ENCODE data around the gene SLC35A5.

SLC35A5 gene

DNA sequence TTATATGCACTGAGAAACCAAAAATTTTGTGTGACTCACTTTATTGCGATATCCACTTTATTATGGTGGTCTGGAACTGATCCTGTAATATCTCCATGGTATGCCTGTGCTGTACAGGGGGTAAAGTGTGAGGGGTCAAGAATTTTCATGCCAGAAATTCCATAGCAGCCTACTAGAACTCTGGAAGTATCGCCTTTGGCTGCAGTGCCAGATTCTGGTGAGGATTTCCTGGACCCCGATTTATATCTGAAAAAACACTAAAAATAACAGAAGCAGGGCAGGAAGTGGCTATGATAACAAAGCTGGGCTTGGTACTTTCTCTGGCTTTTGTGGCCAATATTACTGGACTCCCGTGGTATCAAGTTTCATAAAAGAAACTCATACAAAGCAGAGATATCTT, 42.7 kb downstream of the SLC35A5 start:
- 95% methylated on average over 4 of the region's 4 CpGs for WGBS

DNA sequence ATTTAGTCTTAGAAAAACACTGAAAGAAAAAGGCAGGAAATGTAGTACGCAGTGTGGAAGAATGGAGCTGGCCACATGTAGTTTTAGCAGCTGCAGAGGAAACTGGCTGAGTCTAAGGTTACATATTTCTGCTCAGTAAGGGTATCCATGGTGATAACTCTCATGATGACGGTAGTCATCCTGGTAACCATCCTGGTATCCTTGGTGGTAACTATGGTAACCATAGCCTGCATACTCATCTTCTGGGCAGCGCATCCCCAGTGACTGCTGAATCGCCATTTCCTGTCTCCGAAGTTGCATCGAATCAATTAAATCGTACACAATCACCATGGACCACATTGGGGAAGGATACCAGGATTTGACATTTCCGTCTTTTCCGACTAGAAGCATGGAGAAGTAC, 43.4 kb downstream of the SLC35A5 start:
- Histone ChIP-seq H3K27me3 (ENCODE audit: insufficient read depth, low read length) (no peaks in the 10 kb centered on the region), H3K4me1 (ENCODE audit: insufficient read depth, low read length) (peaks cover 11% of the 10 kb centered on the region; the same call in 1 of the 2 replicates), H3K27ac (ENCODE audit: low read depth, low read length) (no peak overlapping the region), H3K4me3 (ENCODE audit: low read length) (no peak overlapping the region), H3K9ac (ENCODE audit: low read depth, low read length) (no peak overlapping the region), H3K9me3 (ENCODE audit: insufficient read depth, low read depth, low read length) (no peaks in the 10 kb centered on the region), H3K36me3 (ENCODE audit: insufficient read depth, low read length) (no peaks in the 10 kb centered on the region; the same call in 1 of the 2 replicates)
- WGBS, result 95% methylated on average over 9 of the region's 9 CpGs

More for the DNA sequence above, 42.7 kb downstream of the SLC35A5 start:
- Histone ChIP-seq H3K9me3 (ENCODE audit: insufficient read depth, low read depth, low read length) (no peaks in the 10 kb centered on the region), H3K27me3 (ENCODE audit: insufficient read depth, low read length) (no peaks in the 10 kb centered on the region), H3K27ac (ENCODE audit: low read depth, low read length) (no peak overlapping the region), H3K9ac (ENCODE audit: low read depth, low read length) (no peak overlapping the region), H3K4me3 (ENCODE audit: low read length) (no peak overlapping the region), H3K4me1 (ENCODE audit: insufficient read depth, low read length) (peaks cover 6% of the 10 kb centered on the region; the same call in 1 of the 2 replicates), H3K36me3 (ENCODE audit: insufficient read depth, low read length) (no peaks in the 10 kb centered on the region; the same call in 1 of the 2 replicates)

DNA sequence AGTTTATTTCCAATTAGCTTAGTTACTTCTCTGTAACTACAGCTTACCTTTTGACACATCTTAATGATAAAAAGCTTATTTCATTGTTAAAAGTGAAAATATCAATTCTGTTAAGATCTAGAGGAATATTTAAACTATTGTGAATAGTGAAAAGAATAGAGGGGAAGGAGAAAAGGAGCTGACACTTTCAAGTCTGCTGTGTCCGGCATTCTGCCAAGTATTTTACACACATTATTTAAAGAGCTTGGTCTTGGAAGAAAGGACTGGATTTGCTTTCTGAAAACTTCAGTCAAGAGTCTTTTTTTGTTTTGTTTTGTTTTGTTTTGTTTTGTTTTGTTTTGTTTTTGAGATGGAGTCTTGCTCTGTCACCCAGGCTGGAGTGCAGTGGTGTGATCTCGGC, 44.3 kb downstream of the SLC35A5 start:
- Histone ChIP-seq H3K4me1 (ENCODE audit: insufficient read depth, low read length) (peaks cover 11% of the 10 kb centered on the region; the same call in 1 of the 2 replicates), H3K4me3 (ENCODE audit: low read length) (no peak overlapping the region), H3K27ac (ENCODE audit: low read depth, low read length) (no peak overlapping the region), H3K9me3 (ENCODE audit: insufficient read depth, low read depth, low read length) (no peaks in the 10 kb centered on the region), H3K9ac (ENCODE audit: low read depth, low read length) (no peak overlapping the region), H3K36me3 (ENCODE audit: insufficient read depth, low read length) (no peaks in the 10 kb centered on the region; the same call in 1 of the 2 replicates), H3K27me3 (ENCODE audit: insufficient read depth, low read length) (no peaks in the 10 kb centered on the region)
- 98% methylated on average over 2 of the region's 2 CpGs for whole genome bisulfite sequencing

GRCh38 chr3:112607863-112608262, 46.0 kb downstream of the SLC35A5 start:
- Histone ChIP-seq H3K27me3 (ENCODE audit: insufficient read depth, low read length) (no peaks in the 10 kb centered on the region), H3K4me3 (ENCODE audit: low read length) (no peak overlapping the region), H3K27ac (ENCODE audit: low read depth, low read length) (no peak overlapping the region), H3K9me3 (ENCODE audit: insufficient read depth, low read depth, low read length) (no peaks in the 10 kb centered on the region), H3K9ac (ENCODE audit: low read depth, low read length) (no peak overlapping the region), H3K36me3 (ENCODE audit: insufficient read depth, low read length) (no peaks in the 10 kb centered on the region; the same call in 1 of the 2 replicates), H3K4me1 (ENCODE audit: insufficient read depth, low read length) (0 out of 2 replicates have a peak, but pooled peaks cover 13% of the 10 kb centered on the region)

GRCh38 chr3:112610121-112610520, 48.3 kb downstream of the SLC35A5 start:
- no peak overlapping the region for H3K27ac ChIP-seq (ENCODE audit: low read depth, low read length)
- 89% methylated on average over 3 of the region's 3 CpGs for WGBS
- no peaks in the 10 kb centered on the region; the same call in 1 of the 2 replicates for H3K36me3 ChIP-seq (ENCODE audit: insufficient read depth, low read length)
- no peaks in the 10 kb centered on the region for H3K27me3 ChIP-seq (ENCODE audit: insufficient read depth, low read length)
- H3K9me3 ChIP-seq (ENCODE audit: insufficient read depth, low read depth, low read length), result no peaks in the 10 kb centered on the region
- H3K4me1 ChIP-seq (ENCODE audit: insufficient read depth, low read length), result peaks cover 13% of the 10 kb centered on the region; the same call in 1 of the 2 replicates
- H3K9ac ChIP-seq (ENCODE audit: low read depth, low read length), result no peak overlapping the region
- no peak overlapping the region for H3K4me3 ChIP-seq (ENCODE audit: low read length)

GRCh38 chr3:112611752-112612515, 50.1 kb downstream of the SLC35A5 start:
- Histone ChIP-seq H3K4me1 (ENCODE audit: insufficient read depth, low read length) (peaks cover 29% of the 10 kb centered on the region), H3K27me3 (ENCODE audit: insufficient read depth, low read length) (no peaks in the 10 kb centered on the region), H3K36me3 (ENCODE audit: insufficient read depth, low read length) (no peaks in the 10 kb centered on the region; the same call in 1 of the 2 replicates), H3K27ac (ENCODE audit: low read depth, low read length) (no peak overlapping the region), H3K4me3 (ENCODE audit: low read length) (no peak overlapping the region), H3K9me3 (ENCODE audit: insufficient read depth, low read depth, low read length) (no peaks in the 10 kb centered on the region), H3K9ac (ENCODE audit: low read depth, low read length) (no peak overlapping the region)
- 92% methylated on average over 4 of the region's 5 CpGs for WGBS

DNA sequence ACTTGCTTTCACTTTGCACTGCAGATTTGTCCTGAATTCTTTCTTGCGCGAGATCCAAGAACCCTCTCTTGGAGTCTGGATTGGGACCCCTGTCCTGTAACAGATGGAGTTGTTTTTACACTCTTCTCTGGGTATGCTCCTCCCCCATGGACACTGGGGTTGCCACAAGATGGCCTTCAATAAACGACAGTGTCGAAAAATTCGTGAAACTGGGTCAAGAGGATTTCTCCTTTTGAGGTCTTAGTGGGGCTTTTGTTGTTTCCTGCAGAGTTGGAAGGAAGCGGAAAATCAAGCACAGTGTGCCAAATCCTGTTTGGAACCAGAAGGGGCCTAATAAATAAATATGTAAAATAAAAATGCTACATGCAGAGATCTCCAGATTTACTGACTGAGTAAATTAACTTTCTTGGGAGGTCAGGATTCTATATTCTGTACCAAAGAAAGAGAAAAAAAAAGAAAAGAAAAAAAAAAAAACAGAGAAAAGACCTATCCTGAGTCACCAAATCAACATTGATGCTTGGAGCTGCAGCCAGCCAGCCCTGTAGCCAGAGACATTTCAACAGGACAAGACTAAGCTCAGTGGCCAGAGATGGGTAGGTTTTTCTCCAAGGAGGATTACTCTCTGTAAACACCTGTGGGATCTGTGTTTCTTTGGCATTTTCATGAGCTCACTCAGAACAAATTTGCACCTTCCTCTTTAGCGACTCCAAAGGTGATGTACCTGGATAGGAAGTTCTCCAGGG, 54.3 kb downstream of the SLC35A5 start:
- Histone ChIP-seq H3K27me3 (ENCODE audit: insufficient read depth, low read length) (no peaks in the 10 kb centered on the region), H3K36me3 (ENCODE audit: insufficient read depth, low read length) (peaks cover 5% of the 10 kb centered on the region; the same call in 1 of the 2 replicates), H3K27ac (ENCODE audit: low read depth, low read length) (peak overlapping the region; percentile 42; the same call in 1 of the 2 replicates), H3K4me1 (ENCODE audit: insufficient read depth, low read length) (peaks cover 24% of the 10 kb centered on the region), H3K9me3 (ENCODE audit: insufficient read depth, low read depth, low read length) (no peaks in the 10 kb centered on the region), H3K9ac (ENCODE audit: low read depth, low read length) (no peak overlapping the region), H3K4me3 (ENCODE audit: low read length) (no peak overlapping the region)
- WGBS, result 71% methylated on average over 7 of the region's 7 CpGs

DNA sequence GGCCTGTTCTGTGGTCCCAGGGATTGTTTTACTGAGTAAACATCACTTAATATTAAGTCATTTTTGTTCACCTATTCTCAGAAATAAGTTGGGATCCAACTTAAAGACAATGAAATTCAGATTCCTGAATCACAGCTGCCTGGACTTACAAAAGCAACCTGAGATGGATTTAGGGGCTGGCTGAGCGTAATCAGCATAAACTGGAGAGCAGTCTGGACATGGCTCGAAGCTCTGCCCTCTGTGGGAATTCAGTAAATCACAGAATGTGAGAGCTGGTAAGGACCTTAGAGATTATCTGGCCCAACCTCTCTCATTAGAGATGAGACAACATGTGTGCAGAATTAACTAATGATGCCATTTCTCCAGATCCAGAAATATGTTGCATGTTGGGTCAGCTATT, 55.4 kb downstream of the SLC35A5 start:
- H3K9ac ChIP-seq (ENCODE audit: low read depth, low read length), result no peak overlapping the region
- H3K4me1 ChIP-seq (ENCODE audit: insufficient read depth, low read length), result peaks cover 17% of the 10 kb centered on the region
- H3K4me3 ChIP-seq (ENCODE audit: low read length), result no peak overlapping the region
- H3K27me3 ChIP-seq (ENCODE audit: insufficient read depth, low read length), result no peaks in the 10 kb centered on the region
- peaks cover 5% of the 10 kb centered on the region; the same call in 1 of the 2 replicates for H3K36me3 ChIP-seq (ENCODE audit: insufficient read depth, low read length)
- H3K27ac ChIP-seq (ENCODE audit: low read depth, low read length), result no peak overlapping the region
- H3K9me3 ChIP-seq (ENCODE audit: insufficient read depth, low read depth, low read length), result no peaks in the 10 kb centered on the region
- WGBS, result 93% methylated on average over 2 of the region's 2 CpGs

DNA sequence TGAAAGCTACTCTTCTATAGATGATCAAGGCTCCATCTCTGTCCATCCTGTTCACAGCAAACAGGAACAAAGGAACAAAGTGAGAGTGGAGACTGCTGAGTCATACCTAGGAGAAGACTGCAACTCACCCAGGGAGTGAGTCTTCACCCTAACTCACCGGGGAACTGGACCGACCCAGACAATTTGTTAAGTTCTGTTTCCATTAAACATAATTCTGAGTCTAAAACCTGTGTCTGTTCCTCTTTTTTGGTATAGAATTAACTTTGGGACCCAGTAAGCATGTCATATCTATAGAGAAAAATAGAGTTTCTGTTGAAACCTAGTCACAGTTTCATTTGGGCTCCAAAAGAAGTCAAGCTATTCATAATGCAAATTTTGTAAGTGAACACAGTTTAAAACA, 57.5 kb downstream of the SLC35A5 start:
- no peaks in the 10 kb centered on the region for H3K27me3 ChIP-seq (ENCODE audit: insufficient read depth, low read length)
- H3K9ac ChIP-seq (ENCODE audit: low read depth, low read length), result no peak overlapping the region
- no peak overlapping the region; the same call in 1 of the 2 replicates for H3K27ac ChIP-seq (ENCODE audit: low read depth, low read length)
- H3K4me3 ChIP-seq (ENCODE audit: low read length), result no peak overlapping the region
- H3K9me3 ChIP-seq (ENCODE audit: insufficient read depth, low read depth, low read length), result no peaks in the 10 kb centered on the region
- 97% methylated on average over 2 of the region's 2 CpGs for WGBS
- peaks cover 29% of the 10 kb centered on the region for H3K4me1 ChIP-seq (ENCODE audit: insufficient read depth, low read length)
- peaks cover 5% of the 10 kb centered on the region; the same call in 1 of the 2 replicates for H3K36me3 ChIP-seq (ENCODE audit: insufficient read depth, low read length)

DNA sequence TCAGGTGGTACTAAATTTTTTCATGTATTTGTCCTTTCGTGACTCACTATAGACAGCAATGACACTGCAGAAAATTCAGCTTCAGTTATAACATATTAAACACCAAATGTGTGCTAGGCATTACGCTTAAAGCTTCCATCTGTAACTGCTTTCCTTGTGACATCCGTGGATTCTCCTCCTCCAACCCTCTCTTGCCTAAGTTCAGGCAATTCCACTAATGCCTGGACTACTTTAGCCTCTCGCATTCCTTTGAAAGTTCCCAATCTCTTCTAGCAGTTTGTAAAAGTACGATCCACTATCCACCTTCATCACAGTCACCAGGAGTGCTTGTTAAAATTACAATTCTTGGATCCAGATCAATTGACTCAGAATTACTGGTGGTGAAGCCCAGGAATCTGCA, 61.4 kb downstream of the SLC35A5 start:
- H3K9me3 ChIP-seq (ENCODE audit: insufficient read depth, low read depth, low read length), result no peaks in the 10 kb centered on the region
- no peak overlapping the region for H3K27ac ChIP-seq (ENCODE audit: low read depth, low read length)
- H3K4me1 ChIP-seq (ENCODE audit: insufficient read depth, low read length), result peaks cover 14% of the 10 kb centered on the region
- H3K36me3 ChIP-seq (ENCODE audit: insufficient read depth, low read length), result peaks cover 5% of the 10 kb centered on the region; the same call in 1 of the 2 replicates
- 85% methylated on average over 5 of the region's 5 CpGs for WGBS
- H3K9ac ChIP-seq (ENCODE audit: low read depth, low read length), result no peak overlapping the region
- no peaks in the 10 kb centered on the region for H3K27me3 ChIP-seq (ENCODE audit: insufficient read depth, low read length)
- no peak overlapping the region for H3K4me3 ChIP-seq (ENCODE audit: low read length)

GRCh38 chr3:112623717-112624116, 61.9 kb downstream of the SLC35A5 start:
- H3K9ac ChIP-seq (ENCODE audit: low read depth, low read length), result no peak overlapping the region
- no peak overlapping the region for H3K27ac ChIP-seq (ENCODE audit: low read depth, low read length)
- peaks cover 14% of the 10 kb centered on the region for H3K4me1 ChIP-seq (ENCODE audit: insufficient read depth, low read length)
- no peak overlapping the region for H3K4me3 ChIP-seq (ENCODE audit: low read length)
- WGBS, result 92% methylated on average over 1 of the region's 1 CpG
- peaks cover 2% of the 10 kb centered on the region; the same call in 1 of the 2 replicates for H3K36me3 ChIP-seq (ENCODE audit: insufficient read depth, low read length)
- no peaks in the 10 kb centered on the region for H3K9me3 ChIP-seq (ENCODE audit: insufficient read depth, low read depth, low read length)
- H3K27me3 ChIP-seq (ENCODE audit: insufficient read depth, low read length), result no peaks in the 10 kb centered on the region
